ENCODE data around the gene OR1E1.
"Not testable (repeated sequence)": the region's sequence is repeated elsewhere in the genome, so short reads cannot be mapped to it uniquely, and the experiment has no call there.

Gene OR1E1, protein sequence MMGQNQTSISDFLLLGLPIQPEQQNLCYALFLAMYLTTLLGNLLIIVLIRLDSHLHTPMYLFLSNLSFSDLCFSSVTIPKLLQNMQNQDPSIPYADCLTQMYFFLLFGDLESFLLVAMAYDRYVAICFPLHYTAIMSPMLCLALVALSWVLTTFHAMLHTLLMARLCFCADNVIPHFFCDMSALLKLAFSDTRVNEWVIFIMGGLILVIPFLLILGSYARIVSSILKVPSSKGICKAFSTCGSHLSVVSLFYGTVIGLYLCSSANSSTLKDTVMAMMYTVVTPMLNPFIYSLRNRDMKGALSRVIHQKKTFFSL

DNA sequence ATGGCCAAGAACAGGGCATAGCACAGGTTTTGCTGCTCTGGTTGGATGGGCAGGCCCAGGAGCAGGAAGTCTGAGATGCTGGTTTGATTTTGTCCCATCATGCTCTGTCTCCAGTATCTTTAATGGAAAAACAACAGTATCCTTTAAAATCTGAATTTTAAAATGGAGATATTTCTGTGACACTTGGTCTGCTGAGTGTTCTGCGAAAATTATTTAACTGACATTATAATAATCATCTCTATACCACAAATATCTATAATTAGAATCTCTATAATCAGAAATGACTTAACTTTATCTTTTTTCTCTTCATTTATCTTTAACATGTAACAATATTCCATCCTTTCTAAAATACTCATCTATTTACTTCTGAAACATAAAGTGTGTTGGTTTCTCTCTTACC, at the start of gene OR1E1:
TSS of gene OR1E1 (minus strand) at position 101 of the 400 bp plus-strand sequence. CDS start at position 101, 0 bp downstream.
- in situ Hi-C loops (cut with MboI; ENCODE audit: low pct_unique_long_range_greater_than_20kb, low sequenced_read_pairs, unreplicated experiment), result no loop called here
- DNase-seq (ENCODE audit: low spot score), result no peak
- TF ChIP-seq, protein P1, sequence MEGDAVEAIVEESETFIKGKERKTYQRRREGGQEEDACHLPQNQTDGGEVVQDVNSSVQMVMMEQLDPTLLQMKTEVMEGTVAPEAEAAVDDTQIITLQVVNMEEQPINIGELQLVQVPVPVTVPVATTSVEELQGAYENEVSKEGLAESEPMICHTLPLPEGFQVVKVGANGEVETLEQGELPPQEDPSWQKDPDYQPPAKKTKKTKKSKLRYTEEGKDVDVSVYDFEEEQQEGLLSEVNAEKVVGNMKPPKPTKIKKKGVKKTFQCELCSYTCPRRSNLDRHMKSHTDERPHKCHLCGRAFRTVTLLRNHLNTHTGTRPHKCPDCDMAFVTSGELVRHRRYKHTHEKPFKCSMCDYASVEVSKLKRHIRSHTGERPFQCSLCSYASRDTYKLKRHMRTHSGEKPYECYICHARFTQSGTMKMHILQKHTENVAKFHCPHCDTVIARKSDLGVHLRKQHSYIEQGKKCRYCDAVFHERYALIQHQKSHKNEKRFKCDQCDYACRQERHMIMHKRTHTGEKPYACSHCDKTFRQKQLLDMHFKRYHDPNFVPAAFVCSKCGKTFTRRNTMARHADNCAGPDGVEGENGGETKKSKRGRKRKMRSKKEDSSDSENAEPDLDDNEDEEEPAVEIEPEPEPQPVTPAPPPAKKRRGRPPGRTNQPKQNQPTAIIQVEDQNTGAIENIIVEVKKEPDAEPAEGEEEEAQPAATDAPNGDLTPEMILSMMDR (IDR thresholded peaks at IDR 0.05; ENCODE audit: extremely low read depth, insufficient read depth, missing control alignments), result no peak

- no peak for DNase-seq (ENCODE audit: low spot score)
- TF ChIP-seq, protein P1 (IDR thresholded peaks at IDR 0.05; ENCODE audit: extremely low read depth, insufficient read depth, missing control alignments), result peak; percentile 37
- in situ Hi-C loops (cut with MboI; ENCODE audit: low pct_unique_long_range_greater_than_20kb, low sequenced_read_pairs, unreplicated experiment), result no loop called here
Measured at GRCh38 chr17:3447625-3448024, 49.4 kb upstream of the OR1E1 start.

DNA sequence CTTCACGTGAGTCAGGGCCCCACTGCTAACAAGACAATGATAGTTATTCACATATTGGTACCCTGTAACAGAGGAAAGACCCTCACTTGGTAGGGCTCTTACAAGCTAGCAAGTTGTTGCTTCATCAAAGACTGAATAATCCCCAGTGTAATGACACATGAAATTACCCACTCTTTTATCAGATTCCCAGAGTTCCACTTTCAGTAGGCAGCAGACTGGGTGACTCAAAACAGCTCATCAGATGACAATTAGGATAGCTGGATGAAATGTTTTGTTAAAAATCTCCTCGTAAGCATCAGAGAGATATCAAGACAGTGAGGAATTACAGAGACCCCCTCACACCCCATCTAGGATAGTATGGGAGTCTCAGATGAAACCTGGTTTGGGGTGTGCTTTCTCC, 42.2 kb upstream of the OR1E1 start:
- in situ Hi-C loops (cut with MboI; ENCODE audit: low pct_unique_long_range_greater_than_20kb, low sequenced_read_pairs, unreplicated experiment), result no loop called here

DNA sequence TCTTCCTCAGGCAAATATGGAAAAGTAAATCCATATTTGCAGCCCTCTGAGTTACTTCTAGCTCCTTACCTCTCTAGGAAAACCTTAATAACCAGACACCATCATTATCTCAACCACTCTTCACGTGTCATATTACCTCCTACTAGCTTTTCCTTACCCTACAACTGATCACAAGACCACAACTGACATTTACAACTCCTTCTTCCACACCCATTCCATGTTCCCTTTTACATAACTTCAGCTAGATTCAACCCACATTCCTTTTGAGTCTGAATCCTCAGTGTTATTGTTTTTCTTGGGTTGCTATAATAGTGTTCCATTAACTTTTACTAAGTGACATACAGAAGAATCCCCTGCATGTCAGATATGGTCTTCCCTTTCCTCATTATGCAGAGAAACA, 40.2 kb upstream of the OR1E1 start:
- TF ChIP-seq, protein P1 (IDR thresholded peaks at IDR 0.05; ENCODE audit: extremely low read depth, insufficient read depth, missing control alignments), result no peak
- DNase-seq (ENCODE audit: low spot score), result no peak
- in situ Hi-C loops (cut with MboI; ENCODE audit: low pct_unique_long_range_greater_than_20kb, low sequenced_read_pairs, unreplicated experiment), result no loop called here

More for the DNA sequence above, 42.2 kb upstream of the OR1E1 start:
- DNase-seq (ENCODE audit: low spot score), result no peak
- TF ChIP-seq, protein P1 (IDR thresholded peaks at IDR 0.05; ENCODE audit: extremely low read depth, insufficient read depth, missing control alignments), result no peak

GRCh38 chr17:3433741-3434140, 35.5 kb upstream of the OR1E1 start, which contains the start of gene OR1E2:
OR1E2 (minus strand) TSS chr17:3433841; CDS start chr17:3433841, 0 bp downstream.
- TF ChIP-seq, protein P1 (IDR thresholded peaks at IDR 0.05; ENCODE audit: extremely low read depth, insufficient read depth, missing control alignments), result no peak
- in situ Hi-C loops (cut with MboI; ENCODE audit: low pct_unique_long_range_greater_than_20kb, low sequenced_read_pairs, unreplicated experiment), result no loop called here
- no peak for DNase-seq (ENCODE audit: low spot score)

DNA sequence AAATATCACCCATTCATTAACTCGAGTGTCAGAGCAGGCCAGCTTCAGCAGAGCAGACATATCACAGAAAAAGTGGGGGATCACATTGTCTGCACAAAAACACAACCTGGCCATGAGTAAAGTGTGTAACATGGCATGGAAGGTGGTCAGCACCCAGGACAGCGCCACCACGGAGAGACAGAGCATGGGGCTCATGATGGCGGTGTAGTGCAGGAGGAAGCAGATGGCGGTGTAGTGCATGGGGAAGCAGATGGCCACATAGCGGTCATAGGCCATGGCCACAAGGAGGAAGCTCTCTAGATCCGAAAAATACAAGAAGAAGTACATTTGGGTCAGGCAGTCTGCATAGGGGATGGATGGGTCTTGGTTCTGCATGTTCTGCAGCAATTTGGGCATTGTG, 35.0 kb upstream of the OR1E1 start:
- in situ Hi-C loops (cut with MboI; ENCODE audit: low pct_unique_long_range_greater_than_20kb, low sequenced_read_pairs, unreplicated experiment); DNase-seq (ENCODE audit: low spot score): not testable (repeated sequence)

DNA sequence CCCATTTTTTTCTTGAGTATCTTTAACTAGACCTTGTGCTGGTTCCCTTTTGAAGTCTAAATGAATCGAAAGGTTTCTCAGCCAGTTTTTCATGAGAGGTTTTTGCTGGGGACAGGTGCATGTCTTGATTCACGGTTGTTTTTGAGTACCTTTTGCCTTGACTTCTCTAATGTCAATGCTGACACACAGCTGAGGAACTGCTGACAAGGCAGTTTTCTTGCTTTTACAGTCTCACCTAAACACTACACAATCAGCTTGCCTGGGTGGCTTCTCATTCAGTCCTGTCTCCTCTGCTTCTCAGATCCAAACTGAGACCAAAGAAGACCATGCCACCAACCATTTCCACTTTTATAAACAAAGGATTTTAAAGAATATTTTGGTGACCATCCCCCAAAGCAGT, 20.0 kb upstream of the OR1E1 start:
- in situ Hi-C loops (cut with MboI; ENCODE audit: low pct_unique_long_range_greater_than_20kb, low sequenced_read_pairs, unreplicated experiment), result no loop called here
- no peak for DNase-seq (ENCODE audit: low spot score)
- TF ChIP-seq, protein P1 (IDR thresholded peaks at IDR 0.05; ENCODE audit: extremely low read depth, insufficient read depth, missing control alignments), result no peak
